HL-60/S4 treated with phorbol 12-myristate 13-acetate at 8.2 ng/mL for 4 days and 3 days (cell line): ENCODE results near the gene ABCC11.

Experiments
- in situ Hi-C: fragments of 300-500 bp; cut with MboI; formaldehyde crosslinking; loops from 2 replicates; pipeline ENCODE4 v1.15.0; 2022; ENCODE audit warnings: low sequenced_read_pairs

Gene ABCC11

GRCh38 chr16:48166617-48167016, 80.7 kb downstream of the ABCC11 start:
- in situ Hi-C loops, result loop anchor here (10.0 to 25.0 kb wide), 2 partner anchors 1029 to 1222 kb away; partner anchors contain the start of gene NETO2

DNA sequence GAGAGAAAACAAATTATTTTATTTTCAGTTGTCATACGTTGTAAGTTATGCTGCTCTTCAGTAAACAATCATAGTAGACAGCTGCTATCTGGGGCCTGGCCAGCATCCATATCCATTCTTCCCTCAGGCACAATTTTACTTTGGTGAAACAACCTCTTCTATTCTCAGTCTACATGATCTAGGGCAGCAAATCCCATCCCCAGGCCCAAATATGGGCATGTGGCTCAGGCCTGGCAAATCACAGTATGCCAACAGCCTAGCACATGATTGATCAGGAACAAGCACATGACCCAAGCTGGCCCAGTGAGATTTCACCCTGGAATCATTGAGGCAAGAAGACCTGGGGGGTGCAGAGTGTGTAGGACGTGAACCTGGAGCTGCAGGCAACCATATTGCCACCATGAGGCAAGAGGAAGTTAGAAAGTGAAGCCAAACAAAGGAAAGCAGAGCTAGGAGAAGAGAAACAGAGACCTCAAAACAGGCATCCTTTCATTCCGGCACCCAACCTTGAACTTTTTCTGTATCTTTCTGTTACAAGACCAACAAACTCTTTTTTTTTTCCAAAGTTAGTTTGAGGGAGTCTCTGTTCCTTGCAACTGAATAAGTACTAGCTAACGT, 81.3 kb downstream of the ABCC11 start:
- in situ Hi-C loops, result loop anchor here (10.0 to 25.0 kb wide), 2 partner anchors 1029 to 1221 kb away; partner anchors contain the start of gene NETO2

GRCh38 chr16:48164907-48165715, 82.2 kb downstream of the ABCC11 start:
- in situ Hi-C loops, result loop anchor here (10.0 to 25.0 kb wide), 2 partner anchors 1028 to 1220 kb away; partner anchors contain the start of gene NETO2

GRCh38 chr16:48162839-48163410, 84.4 kb downstream of the ABCC11 start:
- in situ Hi-C loops, result loop anchor here (10.0 to 25.0 kb wide), 2 partner anchors 1026 to 1218 kb away; partner anchors contain the start of gene NETO2

DNA sequence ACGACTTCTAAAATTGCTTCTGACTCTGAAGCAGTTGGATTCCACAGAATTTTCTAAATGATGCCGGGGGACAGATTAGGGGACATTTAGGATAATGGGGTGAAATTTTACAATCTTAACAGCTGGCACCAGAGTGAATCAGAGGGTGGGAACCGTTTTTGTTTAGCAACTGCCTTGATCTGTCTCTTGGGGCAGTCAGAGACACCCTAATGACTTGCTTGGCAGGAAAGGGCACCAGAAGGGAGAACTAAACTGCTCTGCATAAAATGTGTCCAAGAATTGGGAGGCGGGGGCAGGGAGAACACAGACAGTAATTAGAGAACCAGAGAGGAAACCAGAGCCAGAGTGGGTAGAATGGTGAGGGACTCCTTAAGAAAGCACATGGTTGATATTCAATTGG, 85.4 kb downstream of the ABCC11 start:
- in situ Hi-C loops, result loop anchor here (10.0 to 25.0 kb wide), 2 partner anchors 1025 to 1217 kb away; partner anchors contain the start of gene NETO2

GRCh38 chr16:48160575-48160974, 86.8 kb downstream of the ABCC11 start:
- in situ Hi-C loops, result loop anchor here (10.0 to 25.0 kb wide), 2 partner anchors 1023 to 1216 kb away; partner anchors contain the start of gene NETO2

DNA sequence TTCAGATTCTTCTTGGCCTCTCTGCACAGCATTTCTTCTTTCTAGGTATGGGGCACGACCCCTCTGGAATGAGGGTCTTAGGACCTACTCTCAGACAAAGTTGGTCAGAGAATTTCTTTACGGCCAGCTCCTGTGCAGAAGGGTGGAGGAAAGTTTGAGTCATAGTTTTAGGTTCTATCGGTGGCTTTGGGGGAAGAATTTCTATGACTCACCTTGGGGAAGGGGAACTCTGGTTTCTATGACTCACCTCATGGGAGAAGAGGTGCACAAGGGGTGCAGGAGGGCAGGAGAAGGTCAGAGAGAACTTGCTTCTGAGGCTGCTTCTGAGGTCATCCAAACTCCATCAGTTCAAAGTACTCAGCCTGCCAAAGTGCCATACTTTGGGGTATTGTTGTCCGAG, 89.0 kb downstream of the ABCC11 start:
- in situ Hi-C loops, result loop anchor here (25.0 kb wide), 1 partner anchor 1021 kb away; the partner anchor contains the start of gene NETO2

DNA sequence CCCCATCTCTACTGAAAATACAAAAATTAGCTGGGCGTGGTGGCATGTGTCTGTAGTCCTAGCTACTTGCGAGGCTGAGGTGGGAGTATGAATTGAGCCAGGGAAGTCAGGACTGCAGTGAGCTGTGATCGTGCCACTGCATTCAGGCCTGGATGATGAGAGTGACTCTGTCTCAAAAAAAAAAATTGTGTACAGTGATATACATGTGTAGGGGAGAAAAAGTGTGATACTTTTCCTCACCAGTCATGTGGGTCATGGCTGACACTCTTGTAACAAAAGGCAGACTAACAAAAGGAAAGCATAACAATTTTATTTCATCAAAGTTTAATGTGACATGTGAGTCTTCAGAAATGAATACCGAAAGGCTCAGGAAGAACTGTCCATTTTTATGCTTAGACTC, 89.5 kb downstream of the ABCC11 start:
- in situ Hi-C loops, result loop anchor here (25.0 kb wide), 1 partner anchor 1020 kb away; the partner anchor contains the start of gene NETO2

DNA sequence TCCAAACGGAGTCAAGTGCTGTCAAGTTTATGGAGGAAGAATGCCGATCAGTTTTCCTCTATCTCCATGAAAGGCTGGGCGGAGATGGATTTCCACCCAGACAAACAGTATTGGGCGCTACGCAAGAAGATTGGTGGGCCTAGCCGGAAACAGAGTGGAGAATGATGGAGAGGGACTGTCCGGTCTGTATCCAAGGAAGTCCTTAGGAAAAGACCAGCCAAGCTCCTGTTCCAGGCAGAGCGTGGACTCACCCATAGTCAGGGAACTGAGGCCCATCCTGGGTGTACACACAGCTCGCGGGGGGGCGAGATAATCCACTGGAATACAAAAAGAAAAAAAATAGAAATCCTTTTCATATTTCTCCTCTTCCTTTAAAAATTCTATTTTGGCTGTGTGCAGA, 90.0 kb downstream of the ABCC11 start:
- in situ Hi-C loops, result loop anchor here (25.0 kb wide), 1 partner anchor 1020 kb away; the partner anchor contains the start of gene NETO2

GRCh38 chr16:48156790-48157209, 90.5 kb downstream of the ABCC11 start:
- in situ Hi-C loops, result loop anchor here (25.0 kb wide), 1 partner anchor 1019 kb away; the partner anchor contains the start of gene NETO2

DNA sequence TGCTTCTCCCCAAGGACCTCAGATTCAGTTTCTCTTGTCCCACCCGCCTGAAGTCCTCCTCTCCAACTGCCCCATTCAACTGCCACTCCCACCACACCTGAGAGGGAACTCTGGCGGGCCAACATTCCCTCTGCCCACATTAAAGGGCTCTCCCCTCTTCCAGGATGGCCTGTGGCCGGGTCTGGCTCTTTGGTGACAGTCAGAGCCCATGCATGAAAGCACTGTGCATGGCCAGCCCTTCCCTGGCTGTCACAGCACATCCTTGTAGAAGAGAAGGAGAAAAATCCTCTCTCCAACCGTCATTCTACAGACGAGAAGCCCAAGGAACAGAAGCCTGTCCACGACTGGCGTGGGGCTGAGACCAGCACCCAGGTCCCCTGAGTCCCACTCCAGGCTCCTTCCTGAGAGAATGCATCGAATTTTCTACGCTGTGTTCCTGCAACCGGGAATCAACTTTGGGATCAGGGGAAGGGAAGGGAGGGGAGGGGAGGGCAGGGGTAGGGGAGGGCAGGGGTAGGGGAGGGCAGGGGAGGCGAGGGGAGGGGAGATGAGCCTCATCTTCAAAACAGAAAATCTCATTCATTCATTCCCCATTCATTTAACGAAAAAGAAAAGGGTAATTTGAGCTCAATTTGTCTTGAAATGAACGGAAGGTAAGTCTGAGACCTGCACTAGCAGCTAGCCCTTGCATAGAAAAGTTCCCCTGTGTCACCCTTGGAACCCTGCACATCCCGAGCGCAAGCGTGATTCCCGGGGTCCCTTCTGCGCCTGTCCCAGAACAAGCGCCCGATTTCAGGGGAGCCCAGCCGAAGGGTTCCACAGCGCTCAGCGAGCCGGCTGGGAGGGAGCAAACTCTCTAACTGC, 91.2 kb downstream of the ABCC11 start, which contains the start of gene ABCC12:
TSS of gene ABCC12 (minus strand) at position 68 of the 864 bp plus-strand sequence. CDS start 9,569 bp downstream, outside the sequence.
- in situ Hi-C loops, result loop anchor here (25.0 kb wide), 1 partner anchor 1019 kb away; the partner anchor contains the start of gene NETO2

- in situ Hi-C loops, result loop anchor here (25.0 kb wide), 1 partner anchor 1016 kb away; the partner anchor contains the start of gene NETO2
These were observed 93.6 kb downstream of the ABCC11 start for GRCh38 chr16:48153774-48154173.

DNA sequence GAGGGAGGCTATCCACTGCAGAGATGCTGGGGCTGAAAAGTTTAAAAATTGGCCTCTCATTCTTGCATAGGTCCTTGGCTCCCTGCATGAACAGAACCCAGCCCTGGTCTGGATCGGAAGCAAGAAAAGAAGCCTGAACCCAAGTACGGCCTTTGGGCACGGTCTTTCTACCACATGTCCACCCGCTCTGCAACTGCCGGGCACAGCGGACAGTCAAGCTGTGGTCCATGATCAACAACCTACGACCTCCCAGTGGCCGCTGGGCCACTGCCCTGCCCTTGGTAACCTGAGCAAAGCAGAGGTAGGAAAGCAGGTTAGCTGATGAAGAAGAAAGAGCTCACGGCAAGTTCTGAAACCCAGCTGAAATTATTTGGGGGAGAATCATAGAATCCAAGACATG, 95.1 kb downstream of the ABCC11 start:
- in situ Hi-C loops, result loop anchor here (25.0 kb wide), 1 partner anchor 1015 kb away; the partner anchor contains the start of gene NETO2

GRCh38 chr16:48150707-48151106, 96.6 kb downstream of the ABCC11 start:
- in situ Hi-C loops, result loop anchor here (25.0 kb wide), 1 partner anchor 1013 kb away; the partner anchor contains the start of gene NETO2

DNA sequence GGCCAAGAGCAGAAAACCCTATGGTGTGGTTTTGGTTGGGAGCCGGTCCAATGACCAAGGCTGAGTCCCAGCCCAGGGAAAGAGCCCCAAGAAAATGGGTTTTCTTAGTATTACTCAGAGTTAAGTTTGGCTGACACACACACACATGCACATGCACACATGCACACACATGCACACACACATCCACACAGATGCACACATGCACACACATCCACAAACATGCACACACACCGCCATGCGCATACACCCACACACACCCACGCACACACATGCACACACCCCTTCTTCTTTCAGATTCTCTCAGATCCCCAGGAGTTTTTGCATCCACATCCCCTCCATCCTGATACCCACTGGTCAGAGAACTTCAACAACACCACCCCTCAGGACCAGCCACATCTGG, 100.6 kb downstream of the ABCC11 start:
- in situ Hi-C loops, result no loop called here

GRCh38 chr16:48146131-48146530, 101.2 kb downstream of the ABCC11 start:
- in situ Hi-C loops, result no loop called here

- in situ Hi-C loops, result no loop called here
These were observed 103.4 kb downstream of the ABCC11 start for GRCh38 chr16:48143812-48144368.

GRCh38 chr16:48140821-48141220, 106.5 kb downstream of the ABCC11 start:
- in situ Hi-C loops, result no loop called here

- in situ Hi-C loops, result no loop called here
These were observed 107.8 kb downstream of the ABCC11 start for GRCh38 chr16:48139517-48139916.
